Midbrain (tissue), 1 donor: Measurements from ENCODE around the gene REEP3.

Experiments used
- DNase-seq: peaks from one replicate; lab custom pipeline; 2025; lab: John Stamatoyannopoulos, UW

REEP3 gene

DNA sequence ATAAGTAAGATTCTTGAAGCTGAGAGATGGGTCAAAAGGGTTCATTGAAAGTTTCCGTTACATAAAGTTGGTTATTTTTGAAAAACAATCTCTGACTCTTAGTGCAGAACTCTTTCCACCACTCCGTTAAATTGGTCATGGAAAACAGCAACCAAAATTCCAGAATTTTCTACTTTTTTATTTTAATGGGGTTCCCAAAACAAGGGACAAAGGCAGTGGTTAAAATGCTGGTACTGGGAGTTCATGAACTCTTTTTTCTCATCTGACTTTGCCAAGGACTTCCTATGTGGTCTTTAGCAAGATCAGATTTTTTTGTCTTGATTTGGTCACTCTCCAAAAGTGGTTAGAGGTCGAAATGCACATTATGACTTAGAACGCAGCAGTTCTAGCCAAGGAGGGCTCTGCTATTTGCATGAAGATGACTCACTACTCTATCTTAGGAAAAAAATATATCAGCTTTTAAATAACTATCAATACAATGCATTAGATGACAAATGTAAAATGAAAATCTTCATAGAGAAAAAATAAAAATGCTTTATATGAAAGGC, 145.7 kb downstream of the REEP3 start:
- DNase-seq: no peak

DNA sequence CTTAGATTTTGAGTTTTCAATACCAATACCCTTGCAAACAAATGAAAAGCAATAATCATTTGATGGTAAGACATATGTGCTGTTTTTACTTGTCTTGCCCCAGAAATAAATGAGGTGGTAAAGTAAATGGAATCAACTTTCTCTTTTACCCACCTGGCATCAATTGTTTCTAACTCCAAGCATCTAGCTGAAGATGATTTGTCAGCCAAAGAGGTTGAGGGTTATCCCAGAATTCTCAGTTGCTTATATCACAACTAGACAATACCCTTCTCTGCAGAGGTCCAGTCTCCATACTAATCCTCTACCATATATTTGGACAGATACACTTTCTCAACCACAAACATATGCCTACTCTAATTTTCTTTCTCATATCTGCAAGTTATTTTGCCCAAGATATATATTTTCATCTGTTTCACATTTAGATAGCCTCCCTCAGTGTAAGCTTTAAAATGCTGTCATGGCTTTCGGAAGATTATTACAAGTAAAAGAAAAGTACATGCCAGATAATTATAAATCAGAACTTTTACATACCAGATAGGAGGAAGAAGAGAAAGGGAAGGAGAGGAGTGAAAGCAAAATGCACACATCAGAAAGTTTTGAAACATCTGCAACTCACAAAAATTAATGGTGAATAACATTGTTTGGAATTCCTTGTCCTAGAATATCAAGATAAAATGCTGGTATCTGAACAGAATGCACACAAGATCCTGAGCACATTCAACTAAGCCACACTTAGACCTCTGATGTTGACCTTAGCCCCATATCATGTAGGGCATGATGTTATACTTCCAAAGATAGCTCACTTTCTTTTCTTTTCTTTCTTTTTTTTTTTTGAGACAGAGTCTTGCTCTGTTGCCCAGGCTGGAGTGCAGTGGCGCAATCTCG, 146.6 kb downstream of the REEP3 start:
- no peak for DNase-seq

DNA sequence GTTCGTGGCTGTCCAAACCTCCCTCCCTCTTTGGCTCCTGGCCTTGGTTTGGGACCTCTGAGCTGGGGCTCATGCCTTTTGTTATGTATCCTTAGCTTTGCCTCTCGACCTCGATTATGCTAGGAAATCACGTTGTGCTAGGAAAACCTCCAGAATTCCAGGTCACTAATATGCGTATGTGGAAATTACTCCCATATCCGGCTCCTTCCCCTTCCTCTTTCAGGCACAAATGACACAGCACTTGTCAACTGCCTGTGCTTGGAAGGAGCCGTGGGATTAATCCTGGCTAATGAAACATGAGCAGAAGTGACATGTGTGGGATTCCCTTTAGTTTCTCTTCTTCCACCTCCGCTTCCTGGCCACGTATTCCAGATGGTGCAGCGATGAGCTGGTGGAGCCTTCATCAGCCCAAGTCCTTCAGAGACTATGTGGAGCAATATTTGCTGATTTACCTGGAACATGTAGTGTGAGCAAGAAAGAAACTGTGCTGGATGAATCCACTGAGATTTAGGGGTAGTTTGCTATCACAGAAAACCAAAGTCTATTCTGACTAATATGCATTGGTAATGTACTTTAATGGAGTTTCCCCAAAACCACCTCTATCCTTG, 149.2 kb downstream of the REEP3 start:
- DNase-seq: no peak

DNA sequence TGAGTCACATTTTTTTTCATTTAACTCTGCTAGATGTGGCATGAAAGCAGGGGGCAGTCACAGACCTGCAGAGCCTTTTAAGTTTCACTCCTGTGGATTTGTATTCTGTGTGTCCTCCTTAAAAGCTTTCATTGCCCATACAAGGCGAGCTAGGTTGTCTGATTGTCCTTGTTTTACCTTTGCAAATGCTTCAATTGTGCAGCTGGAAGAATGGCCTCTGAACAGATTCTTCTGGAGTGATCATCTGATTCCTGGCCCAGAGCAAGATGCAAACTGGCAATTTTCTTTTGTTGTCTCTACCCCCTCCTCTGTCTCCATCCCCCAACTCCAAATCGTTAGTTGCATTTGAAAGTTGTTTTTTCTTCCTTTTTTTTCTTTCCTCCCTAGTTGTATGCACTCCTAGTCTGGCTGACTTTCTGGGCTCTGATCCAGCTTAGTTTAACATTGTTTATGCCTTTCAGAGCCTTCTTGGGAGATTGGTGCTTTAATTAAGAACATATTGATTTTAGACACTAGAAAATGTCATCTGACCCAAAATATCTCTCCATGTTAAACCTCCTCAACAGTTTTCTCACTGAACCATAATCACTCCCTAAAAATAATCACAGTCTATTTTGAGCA, 150.2 kb downstream of the REEP3 start:
- peak; percentile 27 for DNase-seq

DNA sequence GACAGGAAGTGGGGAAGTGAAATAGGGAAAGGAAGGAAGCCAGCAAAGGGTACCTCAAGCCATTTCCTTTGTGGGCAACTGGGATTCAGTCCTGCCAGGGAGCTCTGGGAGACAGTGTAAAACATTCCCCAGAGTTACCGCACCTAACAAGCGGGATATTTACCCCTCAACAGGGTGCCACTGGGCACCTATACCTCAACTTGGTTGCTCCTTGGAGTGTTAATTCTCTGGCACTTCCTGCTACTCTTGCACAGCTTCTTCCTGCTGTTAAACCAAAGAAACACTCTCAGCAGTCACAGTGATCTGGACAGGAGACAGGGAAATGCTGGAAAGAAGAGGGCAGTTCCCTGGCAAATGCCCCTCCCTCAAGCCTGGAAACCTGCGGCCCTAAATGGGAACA, 151.3 kb downstream of the REEP3 start:
- no peak for DNase-seq

DNA sequence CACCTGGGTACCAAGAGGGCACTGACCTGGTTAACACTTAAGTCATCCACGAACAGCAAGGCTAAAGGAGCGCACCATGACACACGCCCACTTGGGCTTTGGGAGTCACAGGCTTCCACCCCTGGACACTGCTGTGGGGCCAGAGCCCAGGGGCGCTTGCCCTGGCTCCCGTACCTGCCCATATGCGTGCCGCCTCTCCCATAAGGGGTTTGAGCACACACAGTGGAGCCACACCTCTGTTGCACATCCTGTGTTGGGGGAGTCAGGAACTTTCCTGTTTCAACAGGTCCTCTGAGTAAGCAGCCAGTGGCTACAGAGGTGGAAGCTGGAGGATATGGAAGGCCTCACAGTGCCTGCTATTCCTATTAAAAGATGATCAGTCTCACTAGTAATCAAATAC, 152.0 kb downstream of the REEP3 start:
- DNase-seq: no peak

DNA sequence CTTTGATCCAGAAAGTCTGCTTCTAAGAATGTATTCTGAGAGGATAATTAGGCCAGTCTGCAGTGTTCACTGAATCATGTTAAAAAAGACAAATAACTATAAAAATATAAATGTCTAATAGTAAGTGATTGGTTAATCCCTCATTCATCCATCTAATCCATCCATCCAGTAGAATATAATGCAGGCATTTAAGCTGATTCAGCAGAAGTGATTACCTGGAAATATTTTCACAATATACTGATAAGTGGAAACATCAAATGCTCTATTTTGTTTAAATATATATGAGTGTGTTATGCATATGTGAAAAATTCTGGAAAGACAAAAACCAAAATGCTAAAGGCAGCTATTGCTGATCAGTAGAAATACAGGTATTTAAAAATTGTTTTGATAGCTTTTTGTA, 152.6 kb downstream of the REEP3 start:
- no peak for DNase-seq
